H1 (cell line): ENCODE data around the gene KANTR. TPM values are rescaled to one million over a fixed set of nuclear protein-coding genes. Genes with fewer than 3 reads are reported as not detected.

Experiments
- CTCF ChIA-PET: fragments of 300-600 bp; sonication (Branson Sonifier 250); formaldehyde crosslinking; loops from one replicate; lab custom pipeline; 2021; ENCODE audit not compliant: partially characterized antibody; lab: Charles Lee
- POLR2A ChIA-PET: fragments of 300-600 bp; sonication (Branson Sonifier 250); formaldehyde crosslinking; loops from one replicate; lab custom pipeline; 2021; ENCODE audit warnings: inconsistent platforms; ENCODE audit not compliant: partially characterized antibody; lab: Charles Lee
- DNase-seq, 2 experiments: peaks; one replicate each; pipeline versions ENCODE4 v3.0.0 to v3.0.0-alpha.2; 2010 to 2022; ENCODE audit warnings: low spot score in 2 of 2, low read depth in 1 of 2, mixed read lengths in 1 of 2
- FAIRE-seq: peaks from 2 replicates; lab custom pipeline; 2011; peaks lifted over from hg19 to GRCh38; lab: Jason Lieb, UNC
- H2AFZ ChIP-seq: 2 replicates; pipeline ENCODE4 v1.8.1; 2012; ENCODE audit warnings: low read length, inconsistent platforms
- H2AK5ac ChIP-seq: 2 replicates; pipeline ENCODE4 v1.6.1; 2013; ENCODE audit warnings: low read depth, low read length
- H2BK120ac ChIP-seq: replicated peaks from 2 replicates; pipeline ENCODE3; 2013; ENCODE audit warnings: low read depth, low read length, inconsistent platforms
- H2BK12ac ChIP-seq: 2 replicates; pipeline ENCODE4 v1.6.1; 2013; ENCODE audit warnings: low read depth, low read length
- H2BK15ac ChIP-seq: 2 replicates; pipeline ENCODE4 v1.6.1; 2013; ENCODE audit warnings: low read length
- H2BK20ac ChIP-seq: 2 replicates; pipeline ENCODE4 v1.6.1; 2013; ENCODE audit warnings: low read length
- H2BK5ac ChIP-seq: 2 replicates; pipeline ENCODE4 v1.6.1; 2013; ENCODE audit warnings: low read depth, low read length
- H3K14ac ChIP-seq: 2 replicates; pipeline ENCODE4 v1.6.1; 2013; ENCODE audit warnings: inconsistent platforms; ENCODE audit not compliant: insufficient read length
- H3K18ac ChIP-seq: 2 replicates; pipeline ENCODE4 v1.6.1; 2013; ENCODE audit warnings: low read length; ENCODE audit errors: extremely low read depth
- H3K23ac ChIP-seq: 2 replicates; pipeline ENCODE4 v1.6.1; 2013; ENCODE audit warnings: inconsistent platforms; ENCODE audit not compliant: insufficient read length
- H3K23me2 ChIP-seq: 2 replicates; pipeline ENCODE4 v1.6.1; 2013; ENCODE audit warnings: low read depth, low read length
- H3K27ac ChIP-seq: 2 replicates; pipeline ENCODE4 v1.6.1; 2011; ENCODE audit warnings: low read depth, low read length, inconsistent platforms
- H3K27me3 ChIP-seq, 4 experiments: replicated peaks in 1 of 4; 1 replicate in 1 of 4; 2 replicates in 3 of 4; pipeline versions ENCODE4 v1.6.1 to v1.8.1; 2011 to 2013; ENCODE audit warnings: low read length in 3 of 4, mild to moderate bottlenecking in 3 of 4, inconsistent platforms in 2 of 4, mixed read lengths in 2 of 4, moderate library complexity in 1 of 4; ENCODE audit not compliant: control insufficient read depth in 3 of 4, insufficient read depth in 3 of 4; ENCODE audit errors: extremely low read depth in 1 of 4
- H3K36me3 ChIP-seq, 4 experiments: 2 replicates each; pipeline versions ENCODE4 v1.6.1 to v1.8.1; 2011 to 2013; ENCODE audit warnings: mild to moderate bottlenecking in 4 of 4, low read length in 3 of 4, moderate library complexity in 2 of 4, control low read depth in 1 of 4, inconsistent platforms in 1 of 4; ENCODE audit not compliant: insufficient read depth in 4 of 4, control insufficient read depth in 2 of 4
- H3K4ac ChIP-seq: replicated peaks from 2 replicates; pipeline ENCODE3; 2013; ENCODE audit warnings: low read length, low read depth, mixed read lengths, inconsistent platforms; ENCODE audit not compliant: insufficient read length
- H3K4me1 ChIP-seq, 4 experiments: replicated peaks in 1 of 4; 1 replicate in 1 of 4; 2 replicates in 3 of 4; pipeline versions ENCODE4 v1.6.1 to v1.8.1; 2011 to 2013; ENCODE audit warnings: low read length in 3 of 4, inconsistent platforms in 2 of 4, mixed read lengths in 1 of 4; ENCODE audit not compliant: insufficient read depth in 4 of 4, control insufficient read depth in 3 of 4
- H3K4me2 ChIP-seq, 2 experiments: 2 replicates each; pipeline versions ENCODE4 v1.6.1 to v1.8.1; 2011 to 2013; ENCODE audit warnings: low read depth in 2 of 2, low read length in 2 of 2, control low read depth in 1 of 2, inconsistent platforms in 1 of 2, mild to moderate bottlenecking in 1 of 2; ENCODE audit not compliant: insufficient read depth in 1 of 2
- H3K4me3 ChIP-seq, 4 experiments: fragments of 200-600, 300-600 bp in 1 of 4; sonication (generic), shearing (Covaris generic), sonication (Bioruptor Twin) in 1 of 4; 2 replicates each; pipeline versions ENCODE4 v1.5.1 to v1.8.1; 2011 to 2016; ENCODE audit warnings: low read length in 4 of 4, low read depth in 3 of 4, control low read depth in 2 of 4, inconsistent platforms in 2 of 4, mild to moderate bottlenecking in 2 of 4, mixed read lengths in 1 of 4, moderate library complexity in 1 of 4; ENCODE audit not compliant: insufficient read depth in 2 of 4; ENCODE audit errors: extremely low read depth in 1 of 4
- H3K56ac ChIP-seq: replicated peaks from 2 replicates; pipeline ENCODE3; 2013; ENCODE audit warnings: low read depth, mild to moderate bottlenecking, mixed read lengths, low read length, inconsistent platforms; ENCODE audit not compliant: insufficient read length
- H3K79me1 ChIP-seq: 2 replicates; pipeline ENCODE4 v1.6.1; 2013; ENCODE audit warnings: low read depth, low read length, control low read depth
- H3K79me2 ChIP-seq, 2 experiments: 2 replicates each; pipeline versions ENCODE4 v1.6.1 to v1.8.1; 2012 to 2013; ENCODE audit warnings: low read length in 2 of 2, mild to moderate bottlenecking in 2 of 2, inconsistent platforms in 1 of 2; ENCODE audit not compliant: insufficient read depth in 2 of 2, control insufficient read depth in 1 of 2
- H3K9ac ChIP-seq, 4 experiments: replicated peaks in 1 of 4; 1 replicate in 1 of 4; 2 replicates in 3 of 4; pipeline versions ENCODE4 v1.6.1 to v1.8.1; 2011 to 2013; ENCODE audit warnings: low read depth in 3 of 4, low read length in 3 of 4, control low read depth in 2 of 4, mild to moderate bottlenecking in 2 of 4, moderate library complexity in 2 of 4, inconsistent platforms in 1 of 4; ENCODE audit errors: extremely low read depth in 1 of 4
- H3K9me3 ChIP-seq, 2 experiments: 2 replicates each; pipeline versions ENCODE4 v1.6.1 to v1.8.1; 2012 to 2013; ENCODE audit warnings: mild to moderate bottlenecking in 2 of 2, moderate library complexity in 2 of 2, control low read depth in 1 of 2, inconsistent platforms in 1 of 2, low read depth in 1 of 2, low read length in 1 of 2, mixed read lengths in 1 of 2; ENCODE audit not compliant: insufficient read depth in 2 of 2
- H4K20me1 ChIP-seq, 2 experiments: replicated peaks in 1 of 2; 2 replicates each; pipeline versions ENCODE3 to v1.8.1; 2011 to 2013; ENCODE audit warnings: inconsistent platforms in 2 of 2, low read length in 2 of 2, mild to moderate bottlenecking in 1 of 2; ENCODE audit not compliant: insufficient read depth in 2 of 2, control insufficient read depth in 1 of 2
- H4K5ac ChIP-seq: 2 replicates; pipeline ENCODE4 v1.6.1; 2013; ENCODE audit warnings: low read length, low read depth, mixed read lengths, inconsistent platforms; ENCODE audit not compliant: insufficient read length
- H4K8ac ChIP-seq: 2 replicates; pipeline ENCODE4 v1.8.0; 2013; ENCODE audit warnings: mild to moderate bottlenecking, moderate library complexity, low read length, inconsistent platforms; ENCODE audit not compliant: insufficient read depth; ENCODE audit errors: extremely low read depth
- H4K91ac ChIP-seq: replicated peaks from 2 replicates; pipeline ENCODE3; 2013; ENCODE audit warnings: low read length, mixed read lengths, inconsistent platforms; ENCODE audit not compliant: insufficient read length
- ASH2L ChIP-seq: fragments of 200-600, 300-600 bp; sonication (generic); IDR thresholded peaks from one replicate; pipeline ENCODE4 v1.7.1; 2017; ENCODE audit warnings: low read length
- KDM1A ChIP-seq: fragments of 200-600, 300-600 bp; sonication (generic); IDR thresholded peaks from 2 replicates; pipeline ENCODE4 v1.7.1; 2016; ENCODE audit warnings: mild to moderate bottlenecking, low read length, borderline replicate concordance
- USF2 ChIP-seq: IDR thresholded peaks from 2 replicates; pipeline ENCODE4 v1.6.1; 2011; ENCODE audit warnings: low read length, improper control_type of control experiment
- WGBS, 2 experiments: shearing (Covaris generic) in 1 of 2; methylation state at CpG; one replicate each; pipeline versions ENCODE4 v1.1.6 to v1.1.7; 2013 to 2015; ENCODE audit warnings: low lambda C conversion rate in 2 of 2, mixed read lengths in 2 of 2, inconsistent platforms in 1 of 2, low coverage in 1 of 2, missing lambda C conversion rate in 1 of 2; ENCODE audit not compliant: insufficient replicate concordance in 2 of 2, insufficient coverage in 1 of 2, insufficient read length in 1 of 2; ENCODE audit errors: extremely low coverage in 1 of 2, missing lambda C conversion rate in 1 of 2; 5-methylcytosine and 5-hydroxymethylcytosine counted together
- polyA plus RNA-seq, 7 experiments: library from polyadenylated mRNA; depleted of rRNA in 3 of 7; stranded (reverse) in 5 of 7; unstranded in 2 of 7; fragments of >200 nt in 5 of 7; fragments of 200-250 nt in 2 of 7; gene quantifications; 1 replicate in 5 of 7; 2 replicates in 1 of 7; 4 replicates in 1 of 7; pipeline versions ENCODE4 v1.2.1 to v1.2.3, GENCODE V29; 2011 to 2013; ENCODE audit warnings: missing spikeins in 2 of 7, mixed read lengths in 2 of 7
- total RNA-seq: library from RNA; stranded (reverse); fragmentation: NEBNext Ultra II Directional; extraction: Animal tissue kit (Norgen Biotek cat#: 25700); gene quantifications from 2 replicates; pipeline ENCODE4 v1.2.1, GENCODE V29; 2021

The KANTR gene
- total and polyA plus RNA-seq, 2 of the 8 experiments (the other 6 are each of a cell fraction or from before 2014, with no cell fraction given) = 7.7 to 9.5 TPM

GRCh38 chrX:53094582-53094905 is 602 bp downstream of the KANTR start:
- H2BK12ac ChIP-seq = no peak overlapping the region
- no peak overlapping the region for H2AK5ac ChIP-seq
- no peak overlapping the region for H2BK120ac ChIP-seq
- no peaks in the 10 kb centered on the region for H3K4me1 ChIP-seq
- H3K79me2 ChIP-seq = peaks cover 0 to 6% of the 10 kb centered on the region in 2 experiments; a peak in 2 of 4 replicates
- H3K27me3 ChIP-seq = no peaks in the 10 kb centered on the region
- no peak overlapping the region for H3K56ac ChIP-seq
- H3K23ac ChIP-seq = no peak overlapping the region
- H3K4me3 ChIP-seq = peak overlapping the region; percentile 63 to 95 (median 76)
- H3K36me3 ChIP-seq = no peaks in the 10 kb centered on the region; a peak in 1 of 8 replicates
- no peak overlapping the region for H3K4ac ChIP-seq
- H3K9ac ChIP-seq = peak overlapping the region in 3 of 4 experiments; percentile 53 to 83 (median 54); a peak in 4 of 7 replicates
- FAIRE-seq (no peak), DNase-seq (no peak)
- CTCF ChIA-PET = no interaction called here
- H4K20me1 ChIP-seq = no peaks in the 10 kb centered on the region
- H2BK5ac ChIP-seq = no peak overlapping the region
- H3K79me1 ChIP-seq = no peaks in the 10 kb centered on the region
- peak overlapping the region; percentile 95 for H2AFZ ChIP-seq
- H4K8ac ChIP-seq = no peak overlapping the region
- no peak overlapping the region for H4K91ac ChIP-seq
- H3K18ac ChIP-seq = no peak overlapping the region
- no peak overlapping the region for H2BK20ac ChIP-seq
- no peak overlapping the region for H2BK15ac ChIP-seq
- peak overlapping the region; percentile 67 to 77 for H3K4me2 ChIP-seq
- POLR2A ChIA-PET = interaction anchor here (1.3 kb wide), 1 partner anchor 12 kb away, joined by 4 read pairs; the partner anchor contains the start of gene TSPYL2
- H4K5ac ChIP-seq = no peak overlapping the region
- WGBS, 2 experiments = 0% methylated on average over 2 of the region's 5 CpGs; no CpG with 5 or more reads in 1 of the 2 experiments
- no peaks in the 10 kb centered on the region for H3K9me3 ChIP-seq
- peak overlapping the region; percentile 57; the same call in 1 of the 2 replicates for H3K27ac ChIP-seq
- H3K14ac ChIP-seq = no peak overlapping the region
- 0 out of 2 replicates have a peak, but pooled peaks cover 1% of the 10 kb centered on the region for H3K23me2 ChIP-seq
- 0 out of 2 replicates have a peak, but pooled peaks have one; percentile 33 for TF ChIP-seq KDM1A
- no peak for TF ChIP-seq ASH2L
- TF ChIP-seq USF2 = 0 out of 2 replicates have a peak, but pooled peaks have one; percentile 38
